GM12801 (cell line): ENCODE results near the gene TMEM125.

ENCODE experiments used
- CTCF ChIP-seq: IDR thresholded peaks from one replicate; pipeline ENCODE4 v1.5.1; 2011; ENCODE audit warnings: control low read depth; ENCODE audit not compliant: insufficient read length; ENCODE audit errors: extremely low read depth

The TMEM125 gene

DNA sequence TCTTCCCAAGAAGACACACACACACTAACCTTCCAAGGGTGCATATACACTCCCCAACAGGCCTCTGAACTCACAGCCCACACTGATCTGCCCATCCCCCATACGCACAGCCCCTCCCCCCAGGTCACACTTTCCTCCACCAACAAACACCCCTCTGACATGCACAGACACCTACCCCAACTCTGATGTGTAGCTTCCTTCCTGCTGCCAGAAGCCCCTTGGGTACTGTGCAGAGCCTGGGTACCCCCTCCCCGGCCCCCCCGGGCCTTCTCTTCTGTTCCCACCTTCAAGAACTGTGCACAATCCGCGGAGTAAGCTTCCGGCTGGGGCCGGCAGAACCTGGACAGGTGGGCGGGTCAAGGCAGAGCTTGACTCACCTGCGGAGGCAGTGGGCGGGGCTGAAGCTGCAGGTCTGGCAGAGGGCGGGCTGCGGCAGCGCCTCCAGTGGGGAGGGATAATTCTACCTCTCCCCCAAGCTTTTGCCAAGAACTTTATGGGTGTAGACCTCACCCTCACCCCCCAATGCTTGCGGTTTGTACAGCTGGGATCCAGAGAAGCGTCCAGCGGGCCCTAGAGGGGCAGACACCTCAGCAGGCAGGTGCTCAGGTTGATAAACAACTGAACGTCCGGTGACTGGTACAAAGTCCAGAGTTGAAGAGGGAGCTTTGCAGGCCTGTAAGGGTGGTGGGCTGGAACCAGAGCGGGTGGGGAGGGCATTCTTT is 15.6 kb downstream of the TMEM125 start, which contains the start of gene C1orf210:
Gene C1orf210, minus strand, starts transcription at position 313 of the 722 bp plus-strand sequence. CDS start 2,311 bp downstream, outside the sequence.
- TF ChIP-seq CTCF, result no peak

- no peak for TF ChIP-seq CTCF
Observed at GRCh38 chr1:43286115-43286514, 16.3 kb downstream of the TMEM125 start.

- TF ChIP-seq CTCF, result no peak
Observed at GRCh38 chr1:43286533-43286932, 16.8 kb downstream of the TMEM125 start.

- no peak for TF ChIP-seq CTCF
Observed at GRCh38 chr1:43288058-43288784, 18.4 kb downstream of the TMEM125 start.

DNA sequence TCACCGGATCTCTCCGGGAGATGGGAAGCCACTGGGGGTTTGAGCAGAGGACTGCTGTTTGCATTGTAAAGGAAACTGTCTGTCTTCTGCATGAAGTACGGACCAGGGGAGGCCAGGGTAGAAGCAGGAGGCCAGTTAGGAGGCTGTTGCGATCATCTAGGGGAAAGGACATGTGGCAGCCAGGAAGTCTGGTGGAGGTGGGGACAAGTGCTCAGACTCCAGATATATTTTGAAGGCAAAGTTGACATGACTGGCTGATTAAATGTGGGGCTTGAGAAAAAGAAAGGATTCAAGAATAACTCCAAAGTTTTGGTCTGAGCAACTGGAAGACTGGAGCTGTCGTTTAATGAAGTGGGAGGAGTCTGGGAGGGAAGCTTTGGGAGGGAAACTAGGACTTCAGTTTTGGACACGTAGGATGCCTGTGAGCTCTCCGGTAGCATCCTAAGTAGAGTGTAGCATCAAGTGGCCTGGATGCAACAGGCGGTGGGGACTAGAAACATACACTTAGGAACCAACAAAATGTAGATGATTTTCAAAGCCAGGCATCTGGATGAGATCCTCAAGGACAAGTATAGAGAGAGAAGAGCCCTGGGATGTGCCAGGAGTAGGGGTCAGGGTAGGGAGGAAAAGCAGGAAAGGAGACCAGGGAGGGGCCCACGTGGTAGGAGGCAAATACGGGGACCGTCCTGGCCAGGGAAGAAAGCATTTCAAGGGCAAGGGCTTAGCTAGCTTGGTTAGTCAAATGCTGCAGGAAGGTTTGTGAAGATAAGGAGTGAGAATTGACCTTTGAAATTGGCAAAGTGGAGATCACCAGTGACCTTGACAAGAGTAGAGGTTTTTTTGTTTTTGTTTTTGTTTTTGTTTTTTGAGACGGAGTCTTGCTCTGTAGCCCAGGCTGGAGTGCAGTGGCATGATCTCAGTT is 19.3 kb downstream of the TMEM125 start:
- TF ChIP-seq CTCF, result no peak

DNA sequence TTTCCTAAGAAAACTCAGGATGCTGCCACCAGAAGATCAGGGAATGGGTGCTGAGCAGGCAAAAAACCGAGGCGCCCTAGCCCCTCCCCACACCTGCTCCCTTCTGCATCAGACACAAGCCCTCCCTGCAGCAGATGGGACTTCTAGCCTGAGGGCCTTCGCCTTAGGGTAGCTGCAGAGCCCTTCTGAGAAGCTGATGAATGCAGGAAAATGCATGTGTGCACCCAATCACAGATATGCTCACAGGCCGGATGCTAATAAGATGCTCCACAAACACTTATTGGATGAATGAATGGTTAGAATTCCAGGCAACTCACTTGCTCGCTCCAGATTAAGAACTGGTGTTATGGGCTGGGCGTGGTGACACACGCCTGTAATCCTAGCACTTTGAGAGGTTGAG is 22.4 kb downstream of the TMEM125 start:
- no peak for TF ChIP-seq CTCF

DNA sequence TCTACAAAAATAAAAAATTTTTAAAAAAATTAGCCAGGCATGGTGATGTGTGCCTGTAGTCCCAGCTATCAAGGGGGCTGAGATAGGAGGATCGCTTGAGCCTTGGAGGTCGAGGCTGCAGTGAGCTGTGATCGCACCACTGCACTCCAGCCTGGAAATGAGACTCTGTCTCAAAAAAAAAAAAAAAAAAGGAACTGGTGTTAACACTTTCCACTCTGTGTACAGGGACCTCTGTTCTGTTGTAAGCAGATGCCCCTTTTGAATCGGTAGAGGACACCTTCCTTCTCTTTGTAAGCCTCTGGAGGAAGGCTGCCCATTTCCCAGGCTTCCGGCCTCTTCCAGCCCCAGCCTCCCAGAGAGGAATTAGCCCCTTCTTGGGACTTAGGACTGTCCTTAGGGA is 22.9 kb downstream of the TMEM125 start:
- no peak for TF ChIP-seq CTCF
